Measurements from ENCODE around the gene PROX1. TPM values are rescaled to one million over a fixed set of nuclear protein-coding genes. Genes with fewer than 3 reads are reported as not detected.

Gene PROX1
- total and polyA plus RNA-seq, 2 donors (not counting 1 experiment from before 2014, with no cell fraction given) = 0.02 to 0.17 TPM

- no peak for DNase-seq (ENCODE audit: low read depth in 2 of 2)
- Histone ChIP-seq H3K79me2 (ENCODE audit: control insufficient read depth, insufficient read depth, low read length) (no peaks in the 10 kb centered on the region), H3K36me3 (ENCODE audit: control insufficient read depth, insufficient read depth, low read length) (no peaks in the 10 kb centered on the region), H2AFZ (ENCODE audit: low read length) (no peak overlapping the region), H3K4me3 (replicated peaks in 1 of 4; ENCODE audit: control extremely low read depth in 1 of 4, insufficient read depth in 1 of 4, low read depth in 3 of 4, low read length in 4 of 4) (no peak overlapping the region), H3K4me2 (ENCODE audit: extremely low read depth, insufficient read depth, low read length) (no peak overlapping the region), H4K20me1 (ENCODE audit: control insufficient read depth, extremely low read depth, insufficient read depth, low read length) (no peaks in the 10 kb centered on the region), H3K4me1 (ENCODE audit: control insufficient read depth, extremely low read depth, insufficient read depth, low read length) (no peaks in the 10 kb centered on the region), H3K27ac (ENCODE audit: insufficient read depth, low read length) (no peak overlapping the region), H3K9me3 (ENCODE audit: control insufficient read depth, insufficient read depth, low read depth, low read length) (no peaks in the 10 kb centered on the region), H3K9ac (ENCODE audit: insufficient read depth, low read length) (no peak overlapping the region), H3K27me3 (ENCODE audit: control insufficient read depth, insufficient read depth, low read length) (no peaks in the 10 kb centered on the region)
- TF ChIP-seq CTCF (conservative IDR thresholded peaks at IDR 0.05 in 1 of 2, IDR thresholded peaks at IDR 0.05 in 1 of 2; ENCODE audit: low read depth in 1 of 2, low read length in 2 of 2) = no peak
- TF ChIP-seq EZH2 (IDR thresholded peaks at IDR 0.05; ENCODE audit: low read length, missing control alignments) = no peak
Observed at GRCh38 chr1:214067397-214067796, 79.6 kb downstream of the PROX1 start.

- H3K4me2 ChIP-seq (ENCODE audit: extremely low read depth, insufficient read depth, low read length) = no peak overlapping the region
- H2AFZ ChIP-seq (ENCODE audit: low read length) = no peak overlapping the region
- H3K36me3 ChIP-seq (ENCODE audit: control insufficient read depth, insufficient read depth, low read length) = no peaks in the 10 kb centered on the region
- TF ChIP-seq EZH2 (IDR thresholded peaks at IDR 0.05; ENCODE audit: low read length, missing control alignments) = no peak
- H3K27me3 ChIP-seq (ENCODE audit: control insufficient read depth, insufficient read depth, low read length) = no peaks in the 10 kb centered on the region
- no peak overlapping the region for H3K9ac ChIP-seq (ENCODE audit: insufficient read depth, low read length)
- H3K27ac ChIP-seq (ENCODE audit: insufficient read depth, low read length) = no peak overlapping the region
- no peak for DNase-seq (ENCODE audit: low read depth in 2 of 2)
- no peaks in the 10 kb centered on the region for H3K9me3 ChIP-seq (ENCODE audit: control insufficient read depth, insufficient read depth, low read depth, low read length)
- no peak overlapping the region for H3K4me3 ChIP-seq (replicated peaks in 1 of 4; ENCODE audit: control extremely low read depth in 1 of 4, insufficient read depth in 1 of 4, low read depth in 3 of 4, low read length in 4 of 4)
- no peaks in the 10 kb centered on the region for H4K20me1 ChIP-seq (ENCODE audit: control insufficient read depth, extremely low read depth, insufficient read depth, low read length)
- no peaks in the 10 kb centered on the region for H3K79me2 ChIP-seq (ENCODE audit: control insufficient read depth, insufficient read depth, low read length)
- no peaks in the 10 kb centered on the region for H3K4me1 ChIP-seq (ENCODE audit: control insufficient read depth, extremely low read depth, insufficient read depth, low read length)
Observed at GRCh38 chr1:214067853-214068703, 80.3 kb downstream of the PROX1 start.

- Histone ChIP-seq H3K27ac (ENCODE audit: insufficient read depth, low read length) (no peak overlapping the region), H3K36me3 (ENCODE audit: control insufficient read depth, insufficient read depth, low read length) (no peaks in the 10 kb centered on the region), H3K79me2 (ENCODE audit: control insufficient read depth, insufficient read depth, low read length) (no peaks in the 10 kb centered on the region), H3K4me1 (ENCODE audit: control insufficient read depth, extremely low read depth, insufficient read depth, low read length) (no peaks in the 10 kb centered on the region), H3K4me3 (replicated peaks in 1 of 4; ENCODE audit: control extremely low read depth in 1 of 4, insufficient read depth in 1 of 4, low read depth in 3 of 4, low read length in 4 of 4) (no peak overlapping the region), H3K9ac (ENCODE audit: insufficient read depth, low read length) (no peak overlapping the region), H4K20me1 (ENCODE audit: control insufficient read depth, extremely low read depth, insufficient read depth, low read length) (no peaks in the 10 kb centered on the region), H3K9me3 (ENCODE audit: control insufficient read depth, insufficient read depth, low read depth, low read length) (no peaks in the 10 kb centered on the region), H3K4me2 (ENCODE audit: extremely low read depth, insufficient read depth, low read length) (no peak overlapping the region), H2AFZ (ENCODE audit: low read length) (no peak overlapping the region), H3K27me3 (ENCODE audit: control insufficient read depth, insufficient read depth, low read length) (no peaks in the 10 kb centered on the region)
- no peak for TF ChIP-seq CTCF (conservative IDR thresholded peaks at IDR 0.05 in 1 of 2, IDR thresholded peaks at IDR 0.05 in 1 of 2; ENCODE audit: low read depth in 1 of 2, low read length in 2 of 2)
- no peak for TF ChIP-seq EZH2 (IDR thresholded peaks at IDR 0.05; ENCODE audit: low read length, missing control alignments)
- no peak for DNase-seq (ENCODE audit: low read depth in 2 of 2)
Observed at GRCh38 chr1:214068979-214069378, 81.2 kb downstream of the PROX1 start.
